SK-N-SH (cell line): ENCODE measurements around the gene HDAC7.

ENCODE experiments used
- CTCF ChIP-seq: fragments of 200-600 bp; sonication (generic); IDR thresholded peaks from 2 replicates; pipeline ENCODE4 v1.6.1; 2017; ENCODE audit warnings: antibody characterized with exemption, mild to moderate bottlenecking, moderate library complexity
- FOXM1 ChIP-seq: IDR thresholded peaks from 2 replicates; pipeline ENCODE4 v1.4.0; 2012; ENCODE audit warnings: low read depth, mild to moderate bottlenecking
- REST ChIP-seq: IDR thresholded peaks from 2 replicates; pipeline ENCODE4 v1.6.1; 2012; ENCODE audit warnings: mild to moderate bottlenecking, low read depth, low read length, moderate library complexity
- TAF1 ChIP-seq: IDR thresholded peaks from 2 replicates; pipeline ENCODE4 v1.6.1; 2012; ENCODE audit warnings: low read depth, mild to moderate bottlenecking, low read length, moderate library complexity, borderline replicate concordance
- TCF12 ChIP-seq: IDR thresholded peaks from 2 replicates; pipeline ENCODE4 v1.4.0; 2012

GRCh38 chr12:47775100-47775911, 44.4 kb downstream of the HDAC7 start:
- TF ChIP-seq REST (no peak), CTCF (no peak), FOXM1 (no peak), TCF12 (no peak), TAF1 (no peak)
